Measurements from ENCODE around the gene EIF2S1.

DNA sequence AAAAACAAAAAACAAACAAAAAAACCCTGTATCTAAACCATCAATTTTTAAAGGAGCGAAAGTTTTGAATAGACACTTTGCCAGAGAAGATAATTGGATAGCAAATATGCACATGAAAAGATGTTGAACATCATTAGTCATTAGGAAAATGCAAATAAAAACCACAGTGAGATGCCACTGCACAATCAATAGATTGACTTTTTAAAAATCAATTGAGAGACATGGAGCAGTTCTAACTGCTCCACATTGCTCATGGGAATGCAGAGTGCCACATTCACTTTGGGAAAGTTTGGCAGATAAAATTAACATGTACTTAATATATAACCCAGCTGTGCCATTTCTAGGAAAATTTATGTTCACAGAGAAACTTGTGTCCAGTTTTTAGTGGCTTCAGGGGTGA is 12.7 kb downstream of the EIF2S1 start:
- TF ChIP-seq POLR2AphosphoS5 (IDR thresholded peaks at IDR 0.05; ENCODE audit: low read depth, low read length) (no peak), POLR2A (IDR thresholded peaks at IDR 0.05; ENCODE audit: low read depth, low read length) (no peak), SPI1 (IDR thresholded peaks at IDR 0.05; ENCODE audit: low read depth, low read length) (no peak), TAF1 (IDR thresholded peaks at IDR 0.05; ENCODE audit: low read depth, low read length) (no peak)
